Right renal cortex interstitium (tissue), 3 donors: ENCODE measurements around the gene PDE3A. TPM values are rescaled to one million over a fixed set of nuclear protein-coding genes. Genes with fewer than 3 reads are reported as not detected.
A peak's percentile ranks its signal among the peaks of the same experiment; 100 is the strongest.
"Not testable (repeated sequence)": the region's sequence is repeated elsewhere in the genome, so short reads cannot be mapped to it uniquely, and the experiment has no call there.

Experiments
- DNase-seq, 3 donors: peaks; one replicate each; pipeline ENCODE4 v3.0.0-alpha.2; 2013; ENCODE audit warnings: low read depth in 3 of 3, low spot score in 2 of 3
- polyA plus RNA-seq, 3 donors: library from polyadenylated mRNA; unstranded; fragments of 120-200 nt; gene quantifications; one replicate each; pipeline ENCODE4 v1.2.1, GENCODE V29; 2013; ENCODE audit not compliant: insufficient read length in 3 of 3

The PDE3A gene
- 10 to 100 TPM; 22.5 to 30.4 (median 25.4) TPM for polyA plus RNA-seq

- peak; percentile 77 to 82 (median 80) for DNase-seq
These were observed at the start of gene PDE3A for GRCh38 chr12:20368114-20368650. Gene PDE3A (plus strand): TSS chr12:20368537. CDS start chr12:20369285, 748 bp downstream.

- no peak for DNase-seq
These were observed 49.0 kb upstream of the PDE3A start for GRCh38 chr12:20319366-20319765.

- no peak for DNase-seq
These were observed 47.8 kb upstream of the PDE3A start for GRCh38 chr12:20320552-20320951.

- not testable (repeated sequence) for DNase-seq
These were observed 37.4 kb upstream of the PDE3A start for GRCh38 chr12:20330826-20331505.

GRCh38 chr12:20339060-20339459, 29.3 kb upstream of the PDE3A start:
- no peak for DNase-seq

GRCh38 chr12:20342111-20342510, 26.2 kb upstream of the PDE3A start:
- no peak for DNase-seq

GRCh38 chr12:20345866-20346265, 22.5 kb upstream of the PDE3A start:
- DNase-seq, result no peak

GRCh38 chr12:20350026-20350425, 18.3 kb upstream of the PDE3A start:
- DNase-seq, result no peak

GRCh38 chr12:20350495-20350894, 17.8 kb upstream of the PDE3A start:
- no peak for DNase-seq

GRCh38 chr12:20351406-20351805, 16.9 kb upstream of the PDE3A start:
- DNase-seq, result no peak

- no peak for DNase-seq
These were observed 12.3 kb upstream of the PDE3A start for GRCh38 chr12:20356048-20356447.

GRCh38 chr12:20360407-20360806, 7.9 kb upstream of the PDE3A start:
- no peak for DNase-seq

- DNase-seq, result no peak
These were observed 6.9 kb upstream of the PDE3A start for GRCh38 chr12:20361416-20361815.

- DNase-seq, result no peak
These were observed 3.8 kb upstream of the PDE3A start for GRCh38 chr12:20364501-20364900.

GRCh38 chr12:20366776-20367409, 1.4 kb upstream of the PDE3A start:
- DNase-seq, result no peak

GRCh38 chr12:20367583-20368113, 689 bp upstream of the PDE3A start:
- no peak for DNase-seq

- DNase-seq, result peak in 2 of 3 donors; percentile 41
These were observed 441 bp downstream of the PDE3A start for GRCh38 chr12:20368651-20369304.

GRCh38 chr12:20369305-20370013, 1.1 kb downstream of the PDE3A start:
- DNase-seq, result peak; percentile 45

- DNase-seq, result peak; percentile 33 to 54 (median 41)
These were observed 1.7 kb downstream of the PDE3A start for GRCh38 chr12:20370014-20370386.

- no peak for DNase-seq
These were observed 2.7 kb downstream of the PDE3A start for GRCh38 chr12:20370866-20371519.
